Adipocyte (in vitro differentiated cells): ENCODE data around the gene NKD2.

ENCODE experiments used
- DNase-seq: peaks from one replicate; pipeline ENCODE4 v3.0.0-alpha.2; 2015; ENCODE audit warnings: low read depth
- H3K27me3 ChIP-seq: replicated peaks from 2 replicates; pipeline ENCODE4 v1.7.0; 2013; ENCODE audit warnings: mild to moderate bottlenecking, low read length, moderate library complexity; ENCODE audit not compliant: control insufficient read depth, insufficient read depth
- H3K36me3 ChIP-seq: 2 replicates; pipeline ENCODE4 v1.7.0; 2013; ENCODE audit warnings: low read length, mild to moderate bottlenecking, moderate library complexity; ENCODE audit not compliant: control insufficient read depth, insufficient read depth, severe bottlenecking
- H3K4me1 ChIP-seq: 2 replicates; pipeline ENCODE4 v1.7.0; 2013; ENCODE audit warnings: mild to moderate bottlenecking, low read length, moderate library complexity; ENCODE audit not compliant: control insufficient read depth, insufficient read depth
- H3K4me3 ChIP-seq: 2 replicates; pipeline ENCODE4 v1.7.0; 2013; ENCODE audit warnings: mild to moderate bottlenecking, low read length, moderate library complexity
- H3K9ac ChIP-seq: 2 replicates; pipeline ENCODE4 v1.7.0; 2013; ENCODE audit warnings: mild to moderate bottlenecking, low read length, moderate library complexity
- H3K9me3 ChIP-seq: 2 replicates; pipeline ENCODE4 v1.7.0; 2013; ENCODE audit warnings: mild to moderate bottlenecking, low read length, moderate library complexity; ENCODE audit not compliant: control insufficient read depth

The NKD2 gene

DNA sequence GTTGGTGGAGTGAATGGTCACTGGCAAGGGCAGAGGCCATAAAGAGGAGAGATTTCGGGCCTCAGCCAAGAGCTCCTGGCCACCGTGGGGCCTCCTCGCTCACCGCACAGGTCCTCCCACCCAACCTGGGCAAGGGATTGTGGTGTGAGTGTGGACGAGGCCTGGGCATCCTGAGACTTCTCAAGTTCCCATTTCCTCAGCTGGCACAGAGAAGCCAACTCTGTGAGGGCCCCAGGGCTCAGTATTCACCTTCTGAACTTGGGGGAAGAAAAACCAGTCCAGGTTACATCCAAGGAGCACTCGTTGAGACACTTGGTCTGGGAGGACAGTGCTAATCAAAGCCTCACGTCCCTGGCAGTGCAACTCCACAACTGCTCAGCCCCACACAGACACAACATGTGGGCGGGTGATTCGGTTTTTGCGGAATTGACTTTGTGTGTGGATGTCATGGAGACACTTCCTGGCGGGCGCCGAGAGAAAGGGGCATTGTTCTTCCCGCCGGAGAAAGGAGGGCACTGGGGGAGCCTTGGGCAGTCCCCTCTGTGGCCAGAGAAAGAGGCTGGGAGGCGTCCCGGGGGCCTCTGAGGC, 28.5 kb upstream of the NKD2 start:
- H3K36me3 ChIP-seq, result no peaks in the 10 kb centered on the region
- H3K4me3 ChIP-seq, result no peak overlapping the region
- H3K4me1 ChIP-seq, result peaks cover 10% of the 10 kb centered on the region
- H3K9me3 ChIP-seq, result peaks cover 5% of the 10 kb centered on the region
- peaks cover 54% of the 10 kb centered on the region for H3K27me3 ChIP-seq
- H3K9ac ChIP-seq, result no peak overlapping the region
- DNase-seq, result no peak

DNA sequence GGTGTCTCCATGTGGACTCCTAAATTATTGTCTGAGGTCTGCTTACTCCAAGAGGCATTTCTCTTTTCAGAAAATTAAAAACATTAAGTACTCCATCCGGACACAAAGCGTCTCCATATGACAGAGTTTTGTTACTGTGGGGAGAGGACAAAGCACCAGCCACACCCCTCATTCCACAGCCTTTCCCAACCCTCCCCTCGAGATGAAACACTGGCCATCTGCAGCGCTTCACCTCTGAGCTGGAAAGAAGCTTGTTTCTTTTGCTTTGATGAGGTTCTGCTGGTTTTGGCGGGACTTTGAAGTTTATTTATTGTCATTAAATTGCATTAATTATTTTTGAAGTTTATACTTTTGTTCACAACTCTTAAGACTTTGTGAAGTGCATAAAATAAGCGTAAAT, 27.6 kb upstream of the NKD2 start:
- Histone ChIP-seq H3K4me1 (peaks cover 10% of the 10 kb centered on the region), H3K9me3 (peaks cover 5% of the 10 kb centered on the region), H3K9ac (no peak overlapping the region), H3K27me3 (peaks cover 53% of the 10 kb centered on the region), H3K4me3 (no peak overlapping the region), H3K36me3 (no peaks in the 10 kb centered on the region)
- DNase-seq, result peak; percentile 28

DNA sequence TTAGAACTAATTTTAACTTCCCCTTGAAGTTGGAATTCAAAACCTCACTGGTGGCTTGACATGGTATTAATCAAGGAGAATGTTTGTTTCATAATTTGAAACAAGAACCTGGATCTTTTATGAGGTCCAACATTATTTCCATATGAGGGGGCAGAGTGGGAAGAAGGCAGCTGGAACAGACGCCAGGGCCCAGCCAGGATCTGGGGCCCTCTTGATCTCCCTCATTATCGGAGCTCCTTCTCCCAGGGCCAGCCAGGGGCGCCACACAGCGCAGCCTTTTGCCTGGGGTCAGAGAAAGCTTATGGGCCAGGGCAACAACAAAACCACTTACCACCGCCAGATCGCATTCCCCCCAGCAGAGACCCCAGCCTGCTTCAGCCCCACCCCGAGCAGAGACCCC, 27.1 kb upstream of the NKD2 start:
- no peaks in the 10 kb centered on the region for H3K36me3 ChIP-seq
- peaks cover 57% of the 10 kb centered on the region for H3K27me3 ChIP-seq
- DNase-seq, result no peak
- H3K9me3 ChIP-seq, result peaks cover 9% of the 10 kb centered on the region
- no peak overlapping the region for H3K9ac ChIP-seq
- H3K4me1 ChIP-seq, result peaks cover 10% of the 10 kb centered on the region
- no peak overlapping the region for H3K4me3 ChIP-seq

DNA sequence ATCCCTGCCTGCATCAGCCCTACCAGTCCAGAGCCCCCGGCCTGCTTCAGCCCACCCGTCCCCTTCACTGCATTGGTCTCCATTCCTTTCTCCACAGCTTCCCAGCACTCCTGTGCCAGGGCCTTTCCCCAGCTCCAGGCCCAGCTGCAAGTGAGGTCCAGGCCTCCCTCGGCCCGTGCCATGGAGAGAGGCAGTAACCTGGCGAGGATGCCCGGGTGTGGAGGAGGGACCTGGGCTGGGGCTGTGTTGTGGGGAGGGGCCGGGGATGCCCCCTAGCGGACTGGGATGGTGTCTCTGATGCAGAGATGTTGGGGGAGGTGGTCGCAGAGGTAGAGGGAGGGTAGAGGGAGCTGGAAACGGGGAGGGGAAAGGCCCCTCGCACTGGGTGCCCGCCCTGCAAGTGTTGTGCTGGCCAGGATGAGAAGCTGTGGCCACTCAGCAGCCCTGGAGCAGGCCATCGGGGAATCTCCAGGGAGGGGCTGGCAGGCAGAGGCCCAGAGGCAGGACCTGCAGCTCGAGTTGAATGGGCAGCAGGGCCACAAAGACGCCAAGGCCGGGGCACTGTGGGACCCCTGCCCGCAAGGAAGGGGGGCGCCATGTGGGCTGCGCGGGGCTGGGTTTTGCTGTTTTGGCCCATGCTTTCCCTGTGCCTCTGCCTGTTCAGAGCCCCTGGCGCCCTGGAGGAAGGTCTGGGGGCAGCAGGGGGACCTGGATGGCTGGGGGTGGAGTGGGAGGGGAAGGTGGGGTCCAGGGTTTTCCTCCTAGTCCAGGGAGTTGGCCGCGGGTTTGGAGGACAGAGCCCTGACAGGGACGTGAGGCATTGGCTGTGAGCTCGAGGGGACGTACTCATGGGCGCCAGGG, 26.0 kb upstream of the NKD2 start:
- Histone ChIP-seq H3K27me3 (peaks cover 49% of the 10 kb centered on the region), H3K9ac (no peak overlapping the region), H3K4me3 (no peak overlapping the region), H3K36me3 (no peaks in the 10 kb centered on the region), H3K4me1 (peaks cover 10% of the 10 kb centered on the region), H3K9me3 (peaks cover 12% of the 10 kb centered on the region)
- no peak for DNase-seq

DNA sequence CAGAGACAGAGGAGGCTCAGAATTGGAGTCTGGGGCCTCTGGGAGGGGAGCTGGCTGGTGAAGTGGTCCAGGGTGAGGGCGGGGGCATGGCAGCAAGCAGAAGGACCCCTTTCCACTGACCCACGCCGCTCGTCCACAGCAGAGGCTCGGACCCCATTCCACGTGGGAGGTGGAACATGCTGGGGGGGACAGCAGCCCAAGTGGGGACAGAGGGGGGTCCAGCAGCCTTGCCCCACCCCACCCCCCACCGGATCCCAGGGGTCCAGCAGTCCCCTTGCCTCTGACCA, 25.4 kb upstream of the NKD2 start:
- Histone ChIP-seq H3K4me3 (no peak overlapping the region), H3K9ac (no peak overlapping the region), H3K36me3 (no peaks in the 10 kb centered on the region), H3K9me3 (peaks cover 18% of the 10 kb centered on the region), H3K27me3 (peaks cover 43% of the 10 kb centered on the region), H3K4me1 (peaks cover 8% of the 10 kb centered on the region)
- DNase-seq, result no peak

DNA sequence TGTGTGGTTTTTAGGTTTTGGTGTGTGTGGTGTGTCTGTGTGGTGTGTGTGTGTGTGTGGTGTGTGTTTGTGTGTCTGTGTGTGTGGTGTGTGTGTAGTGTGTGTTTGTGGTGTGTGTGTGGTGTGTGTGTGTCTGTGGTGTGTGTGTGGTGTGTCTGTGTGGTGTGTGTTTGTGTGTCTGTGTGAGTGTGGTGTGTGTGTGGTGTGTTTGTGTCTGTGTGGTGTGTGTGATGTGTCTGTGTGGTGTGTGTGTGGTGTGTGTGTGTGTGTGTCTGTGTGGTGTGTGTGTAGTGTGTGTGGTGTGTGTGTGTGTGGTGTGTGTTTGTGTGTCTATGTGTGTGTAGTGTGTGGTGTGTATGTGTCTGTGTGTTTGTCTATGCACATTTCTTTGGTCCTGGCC, 25.0 kb upstream of the NKD2 start:
- Histone ChIP-seq H3K4me1 (peaks cover 8% of the 10 kb centered on the region), H3K9me3 (peaks cover 22% of the 10 kb centered on the region), H3K9ac (no peak overlapping the region), H3K4me3 (no peak overlapping the region), H3K27me3 (peaks cover 40% of the 10 kb centered on the region), H3K36me3 (no peaks in the 10 kb centered on the region)
- no peak for DNase-seq

DNA sequence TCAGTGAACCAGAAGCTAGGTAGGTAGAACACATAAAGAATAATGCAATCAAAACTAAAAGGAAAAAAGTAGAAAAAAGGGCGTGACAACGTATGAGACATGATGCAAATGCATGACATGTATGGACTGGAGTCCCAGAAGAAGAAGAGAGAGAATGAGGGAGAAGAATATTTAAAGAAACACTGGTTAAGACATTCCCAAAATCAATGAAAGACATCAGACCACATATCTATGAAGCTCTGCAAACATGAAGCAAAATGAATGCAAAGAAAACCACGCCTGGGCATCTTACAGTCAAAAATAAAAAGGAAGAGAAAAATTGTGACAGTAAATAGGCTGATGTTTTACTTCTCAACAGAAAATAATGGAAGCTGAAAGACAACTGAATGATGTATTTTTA, 23.8 kb upstream of the NKD2 start:
- peaks cover 28% of the 10 kb centered on the region for H3K27me3 ChIP-seq

DNA sequence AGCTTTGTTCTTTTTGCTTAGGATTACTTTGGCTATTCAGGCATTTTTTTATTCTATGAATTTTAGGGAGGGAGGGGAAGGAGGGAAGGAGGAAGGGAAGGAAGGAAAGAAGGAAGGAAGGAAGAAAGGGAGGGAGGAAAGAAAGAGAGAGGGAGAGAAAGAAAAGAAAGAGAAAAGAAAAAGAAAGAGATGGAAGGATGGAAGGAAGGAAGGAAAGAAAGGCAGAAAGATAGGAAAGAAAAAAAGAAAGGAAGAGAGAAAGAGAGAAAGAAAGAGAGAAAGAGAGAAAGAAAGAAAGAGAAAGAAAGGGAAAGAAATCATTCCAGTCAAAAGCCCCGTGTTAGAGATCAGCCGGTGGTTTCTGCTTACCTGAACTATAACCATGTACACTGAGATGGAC, 20.8 kb upstream of the NKD2 start:
- no peak overlapping the region for H3K9ac ChIP-seq
- no peaks in the 10 kb centered on the region for H3K36me3 ChIP-seq
- H3K9me3 ChIP-seq, result peaks cover 24% of the 10 kb centered on the region
- peaks cover 29% of the 10 kb centered on the region for H3K4me1 ChIP-seq
- DNase-seq, result no peak
- no peak overlapping the region for H3K4me3 ChIP-seq
- peaks cover 26% of the 10 kb centered on the region for H3K27me3 ChIP-seq

More for the DNA sequence above, 23.8 kb upstream of the NKD2 start:
- Histone ChIP-seq H3K4me1 (peaks cover 10% of the 10 kb centered on the region), H3K36me3 (no peaks in the 10 kb centered on the region), H3K9ac (no peak overlapping the region), H3K4me3 (no peak overlapping the region), H3K9me3 (peaks cover 24% of the 10 kb centered on the region)
- no peak for DNase-seq

DNA sequence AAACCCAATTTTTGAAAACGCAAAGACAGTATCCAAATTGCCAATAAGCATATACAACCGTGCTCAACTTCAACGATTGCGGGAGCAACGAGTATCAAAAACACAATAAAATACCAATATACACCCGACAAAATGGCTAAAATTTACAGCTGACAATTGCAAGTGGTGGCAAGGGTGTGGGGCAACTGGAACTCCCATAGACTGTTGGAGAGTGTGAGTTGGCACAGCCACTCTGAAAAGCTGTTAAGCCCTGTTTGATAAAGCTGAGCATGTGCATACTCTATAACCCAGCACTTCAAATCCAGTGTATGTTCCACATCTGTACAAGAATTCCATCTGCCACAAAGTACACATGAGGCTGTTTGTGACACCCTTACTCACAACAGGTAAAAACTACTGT, 20.3 kb upstream of the NKD2 start:
- no peaks in the 10 kb centered on the region for H3K36me3 ChIP-seq
- H3K4me3 ChIP-seq, result no peak overlapping the region
- peaks cover 22% of the 10 kb centered on the region for H3K27me3 ChIP-seq
- DNase-seq, result no peak
- peaks cover 24% of the 10 kb centered on the region for H3K9me3 ChIP-seq
- no peak overlapping the region for H3K9ac ChIP-seq
- H3K4me1 ChIP-seq, result peaks cover 34% of the 10 kb centered on the region

DNA sequence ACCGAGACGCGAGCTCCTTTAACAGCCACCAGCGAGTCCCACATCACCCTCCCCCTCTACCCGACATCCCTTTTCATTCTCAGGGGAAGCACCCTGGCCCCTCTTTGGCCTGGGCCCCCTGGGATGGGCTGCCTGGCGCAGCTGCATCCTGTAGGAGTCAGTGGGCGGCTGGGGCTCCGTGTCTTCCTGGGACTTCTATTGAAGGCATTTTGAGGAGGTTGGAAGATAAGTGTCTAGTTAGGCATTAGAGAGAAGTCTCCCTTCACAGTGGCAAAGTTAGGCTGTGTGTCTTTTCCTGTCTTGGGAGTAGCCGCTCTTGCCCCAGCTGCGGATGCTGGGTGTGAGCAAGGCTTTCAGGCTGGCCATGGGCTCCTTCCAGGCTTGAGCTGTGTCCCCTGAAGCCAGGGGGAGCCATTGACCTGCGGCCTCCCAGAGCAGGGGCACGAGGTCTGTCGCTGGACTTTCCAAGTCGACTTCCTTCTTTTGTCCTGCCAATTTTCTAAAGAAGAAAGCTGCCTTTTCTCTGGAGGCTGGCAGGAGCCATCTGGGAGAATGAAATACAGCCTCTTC, 18.6 kb upstream of the NKD2 start:
- peaks cover 11% of the 10 kb centered on the region for H3K27me3 ChIP-seq
- peaks cover 19% of the 10 kb centered on the region for H3K9me3 ChIP-seq
- no peak for DNase-seq
- H3K9ac ChIP-seq, result peak overlapping the region; percentile 81
- H3K4me3 ChIP-seq, result peak overlapping the region; percentile 34
- H3K36me3 ChIP-seq, result no peaks in the 10 kb centered on the region
- H3K4me1 ChIP-seq, result peaks cover 42% of the 10 kb centered on the region

DNA sequence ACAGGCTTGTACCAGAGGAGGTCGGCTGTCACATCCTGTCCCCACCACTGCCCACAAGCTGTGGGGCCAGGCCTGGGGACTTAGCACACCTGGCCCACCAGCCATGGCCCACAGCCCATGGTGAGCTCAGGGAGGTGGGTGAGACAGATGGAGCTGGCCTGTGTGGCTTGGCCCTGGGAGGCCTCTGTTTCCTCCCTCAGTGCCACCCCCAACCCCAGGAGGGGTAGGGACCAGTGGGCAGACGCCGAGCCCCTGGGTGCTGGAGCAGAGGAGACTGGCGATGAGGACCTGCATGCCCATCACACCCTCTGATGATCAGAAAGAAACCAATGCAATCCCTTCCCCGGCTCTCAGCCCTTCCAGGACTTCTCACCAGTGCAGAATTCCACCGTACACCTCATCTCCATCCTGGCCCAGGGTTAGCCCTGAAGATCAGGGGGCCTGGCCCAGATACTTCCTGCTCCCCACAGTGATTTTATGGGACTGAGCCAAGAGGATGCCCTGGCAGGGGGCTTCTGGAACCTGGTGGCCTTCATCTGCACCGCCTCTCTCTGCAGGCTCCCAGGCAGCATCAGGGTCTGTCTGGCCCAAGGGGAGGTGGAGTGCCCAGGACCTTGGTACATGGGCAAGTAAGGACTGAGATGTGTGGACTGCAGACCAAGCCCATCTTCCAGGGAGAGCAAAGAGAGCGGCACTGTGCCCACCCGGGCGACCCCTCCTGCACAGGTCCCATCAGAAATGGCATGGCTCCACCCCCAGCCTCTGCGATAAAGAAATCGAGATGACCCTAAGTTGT, 16.9 kb upstream of the NKD2 start:
- no peak for DNase-seq
- Histone ChIP-seq H3K9ac (peak overlapping the region; percentile 65), H3K4me3 (peak overlapping the region; percentile 30), H3K9me3 (peaks cover 14% of the 10 kb centered on the region), H3K27me3 (no peaks in the 10 kb centered on the region), H3K4me1 (peaks cover 42% of the 10 kb centered on the region), H3K36me3 (no peaks in the 10 kb centered on the region)
